NCI-H1092 (cell line): ENCODE results near the gene CDK8.
"Not testable (repeated sequence)": the region's sequence is repeated elsewhere in the genome, so short reads cannot be mapped to it uniquely, and the experiment has no call there.

Experiments used
- DNase-seq: peaks from one replicate; lab custom pipeline; 2025; lab: John Stamatoyannopoulos, UW

The CDK8 gene

GRCh38 chr13:26316095-26316494 lies 62.2 kb downstream of the CDK8 start:
- not testable (repeated sequence) for DNase-seq

GRCh38 chr13:26320766-26321165 lies 66.8 kb downstream of the CDK8 start:
- DNase-seq = no peak

GRCh38 chr13:26323127-26323526 lies 69.2 kb downstream of the CDK8 start:
- no peak for DNase-seq

DNA sequence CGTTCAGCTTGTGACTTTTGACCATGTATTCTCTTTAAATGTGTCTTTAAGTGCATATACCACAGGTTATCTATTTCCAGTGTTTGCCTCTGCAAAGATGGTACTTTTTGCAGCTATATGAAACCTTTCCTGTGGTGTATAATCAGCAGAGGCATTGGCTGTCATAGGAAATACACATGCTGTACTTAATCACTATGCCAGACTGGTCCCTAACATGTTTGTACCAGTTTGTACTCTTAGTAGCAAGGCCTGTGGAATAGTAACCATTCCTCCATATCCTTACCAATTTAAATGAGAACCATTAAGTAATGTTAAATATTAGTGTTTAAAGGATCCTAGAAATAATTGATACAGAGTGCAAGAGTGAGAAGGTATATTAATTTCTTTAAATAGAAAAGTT lies 69.8 kb downstream of the CDK8 start:
- no peak for DNase-seq

DNA sequence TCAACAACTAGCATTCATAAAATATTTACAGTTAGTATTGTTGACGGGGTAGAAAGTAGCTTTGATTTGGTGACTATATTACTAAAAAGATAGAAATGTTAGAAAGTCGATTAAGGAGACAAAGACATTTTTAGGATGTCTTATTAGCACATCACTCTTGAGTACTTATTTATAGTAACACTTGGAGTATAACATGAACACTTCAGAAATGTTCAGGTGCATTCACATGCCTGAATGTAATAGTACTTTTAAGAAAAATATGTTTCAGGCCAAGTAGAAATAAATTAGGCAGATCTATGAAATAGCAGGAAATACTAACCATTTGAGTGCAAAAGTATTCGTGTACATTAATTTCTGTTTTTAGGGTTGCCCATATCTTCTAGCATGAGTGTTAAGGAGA lies 70.4 kb downstream of the CDK8 start:
- DNase-seq = no peak

DNA sequence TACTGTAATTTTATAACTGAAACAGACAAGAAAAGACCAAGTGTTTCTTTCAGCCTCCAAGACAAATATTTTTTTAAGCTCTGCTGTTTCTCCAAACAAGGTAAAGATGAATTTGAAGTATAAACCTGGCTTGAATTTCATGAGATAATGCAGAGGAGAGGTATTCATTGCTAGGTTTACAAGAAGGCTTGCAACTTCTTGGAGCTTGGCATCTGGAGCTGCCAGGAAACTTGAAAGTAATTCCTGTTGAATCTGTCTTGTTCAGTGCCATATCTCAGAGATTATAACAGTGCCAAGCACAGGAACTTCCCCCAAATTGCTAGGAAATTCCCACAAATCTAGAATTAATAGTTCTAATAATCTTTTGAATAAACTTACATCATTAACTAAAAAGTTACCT lies 70.9 kb downstream of the CDK8 start:
- no peak for DNase-seq

- no peak for DNase-seq
These were observed 71.9 kb downstream of the CDK8 start for GRCh38 chr13:26325876-26326275.

GRCh38 chr13:26326562-26326961 lies 72.6 kb downstream of the CDK8 start:
- DNase-seq = no peak

DNA sequence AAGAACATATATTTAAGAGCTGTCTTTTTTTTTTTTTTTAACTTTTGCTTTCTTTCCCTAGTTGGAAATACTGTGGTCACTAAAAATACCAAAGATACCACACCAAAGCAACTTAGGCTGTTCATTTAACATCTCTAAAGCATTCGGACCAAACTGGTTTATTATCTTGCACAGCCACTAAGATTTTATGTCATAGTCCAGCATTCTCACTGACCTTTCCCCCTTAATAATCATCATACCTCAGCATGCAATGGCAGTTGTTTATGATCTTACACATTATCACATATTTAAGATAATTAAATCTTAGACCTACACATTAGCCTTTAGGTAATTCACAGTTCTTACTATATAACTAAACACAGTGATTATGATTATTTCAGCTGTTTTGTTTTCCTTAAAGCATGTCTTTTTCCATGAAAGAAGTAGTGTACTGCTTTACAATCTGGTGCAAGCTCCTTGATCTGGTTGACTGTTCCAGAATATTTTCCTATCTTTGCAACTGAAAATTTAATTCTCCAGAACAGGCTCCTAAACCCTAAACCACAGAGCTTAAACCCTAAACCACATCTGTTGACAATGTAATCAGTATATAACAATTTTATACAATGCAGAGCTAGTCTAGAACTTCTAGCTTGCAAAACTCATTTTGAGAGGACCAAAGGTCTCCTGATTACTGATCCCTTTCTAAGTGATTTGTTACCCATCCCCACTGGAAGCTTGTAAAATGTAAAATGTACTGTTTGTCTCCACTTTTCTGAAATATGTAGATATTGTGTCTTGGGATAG lies 74.2 kb downstream of the CDK8 start:
- no peak for DNase-seq

DNA sequence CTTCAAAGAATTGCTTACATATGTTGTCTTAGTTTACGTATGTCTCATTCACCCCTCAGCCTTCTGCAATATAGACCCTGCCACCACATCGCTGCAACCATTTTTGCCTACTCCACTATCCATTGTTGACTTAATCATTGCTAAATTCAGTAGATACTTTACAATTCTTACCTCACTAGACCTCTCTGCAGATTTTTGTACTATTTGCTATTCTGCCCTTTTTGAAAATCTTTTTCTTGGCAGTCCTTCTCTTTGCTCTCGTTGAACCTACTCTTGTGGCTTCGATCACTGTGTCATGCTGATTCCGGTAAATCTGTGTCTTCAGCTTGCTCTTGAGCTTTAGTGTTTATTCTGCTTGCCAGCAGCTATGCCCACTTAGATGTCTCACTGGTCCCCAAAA lies 81.2 kb downstream of the CDK8 start:
- DNase-seq = no peak

GRCh38 chr13:26340807-26341206 lies 86.9 kb downstream of the CDK8 start:
- DNase-seq = no peak

DNA sequence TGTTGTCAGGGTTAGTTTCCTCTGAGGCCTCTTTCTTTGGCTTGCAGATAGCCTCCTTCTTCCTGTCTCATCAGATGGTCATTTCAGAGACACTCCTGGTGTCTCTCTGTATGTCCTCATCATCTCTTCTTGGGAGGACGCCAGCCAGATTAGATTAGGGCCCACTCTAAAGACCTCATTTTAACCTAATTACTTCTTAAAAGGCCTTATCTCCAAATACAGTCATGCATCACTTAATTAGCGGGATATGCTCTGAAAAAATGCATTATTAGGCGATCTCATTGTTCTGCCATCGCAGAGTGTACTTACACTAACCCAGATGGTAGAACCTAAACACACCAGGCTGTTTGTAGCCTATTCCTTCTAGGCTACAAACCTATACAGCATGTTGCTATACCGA lies 89.0 kb downstream of the CDK8 start:
- DNase-seq = no peak

- no peak for DNase-seq
These were observed 89.9 kb downstream of the CDK8 start for GRCh38 chr13:26343816-26344215.

DNA sequence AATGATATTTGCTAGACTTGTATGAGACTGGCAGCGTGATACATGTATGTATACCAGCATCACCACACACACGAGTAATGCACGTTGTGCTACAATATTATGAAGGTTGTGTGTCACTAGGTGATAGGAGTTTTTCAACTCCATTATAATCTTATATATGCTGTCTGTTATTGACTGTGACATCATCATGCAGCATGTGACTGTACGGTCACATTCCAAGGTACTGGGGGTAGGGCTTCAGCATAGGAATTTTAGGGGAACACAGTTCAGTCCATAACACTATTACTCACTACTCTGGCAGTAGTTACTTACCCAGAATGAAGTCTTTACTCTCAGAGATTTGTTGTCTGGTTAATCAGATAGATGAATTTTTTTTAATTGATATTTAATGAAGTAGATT lies 91.1 kb downstream of the CDK8 start:
- no peak for DNase-seq

- DNase-seq = no peak
These were observed 95.0 kb downstream of the CDK8 start for GRCh38 chr13:26348966-26349365.

DNA sequence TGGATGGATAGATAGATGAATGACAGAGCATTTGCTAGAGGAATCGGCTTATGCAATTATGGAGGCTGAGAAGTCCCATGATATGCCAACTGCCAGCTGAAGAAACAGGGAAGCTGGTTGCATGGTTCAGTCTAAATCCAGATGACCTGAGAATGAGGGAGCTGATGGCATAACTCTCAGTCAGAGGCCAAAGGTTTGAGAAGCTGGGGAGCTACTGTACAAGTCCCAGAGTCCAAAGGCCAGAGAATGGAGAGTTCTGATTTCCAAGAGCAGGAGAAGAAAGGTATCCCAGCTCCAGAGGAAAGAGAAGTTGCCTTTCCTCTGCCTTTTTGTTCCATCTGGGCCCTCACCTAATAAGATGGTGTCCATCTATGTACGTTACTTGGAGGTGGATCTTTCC lies 108.3 kb downstream of the CDK8 start:
- no peak for DNase-seq

DNA sequence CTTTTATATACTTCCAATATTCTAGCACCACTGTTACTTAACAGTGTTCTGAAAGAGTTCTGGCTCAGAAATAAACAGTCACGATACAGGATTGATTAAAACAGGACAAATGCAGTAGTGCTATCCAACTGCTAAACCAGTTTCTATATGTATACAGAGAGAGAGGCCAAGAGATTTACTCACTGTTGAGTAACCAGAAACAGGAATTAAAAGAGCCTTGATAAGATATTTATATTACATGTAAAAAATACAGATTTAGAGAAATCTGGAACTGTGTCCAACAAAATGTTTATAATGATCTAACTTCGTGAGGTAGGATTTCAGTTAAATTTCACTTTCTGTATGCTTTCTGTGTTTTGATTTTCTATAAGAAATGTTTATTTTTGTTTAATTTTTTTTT lies 116.6 kb downstream of the CDK8 start:
- no peak for DNase-seq

- no peak for DNase-seq
These were observed 118.8 kb downstream of the CDK8 start for GRCh38 chr13:26372747-26373146.

DNA sequence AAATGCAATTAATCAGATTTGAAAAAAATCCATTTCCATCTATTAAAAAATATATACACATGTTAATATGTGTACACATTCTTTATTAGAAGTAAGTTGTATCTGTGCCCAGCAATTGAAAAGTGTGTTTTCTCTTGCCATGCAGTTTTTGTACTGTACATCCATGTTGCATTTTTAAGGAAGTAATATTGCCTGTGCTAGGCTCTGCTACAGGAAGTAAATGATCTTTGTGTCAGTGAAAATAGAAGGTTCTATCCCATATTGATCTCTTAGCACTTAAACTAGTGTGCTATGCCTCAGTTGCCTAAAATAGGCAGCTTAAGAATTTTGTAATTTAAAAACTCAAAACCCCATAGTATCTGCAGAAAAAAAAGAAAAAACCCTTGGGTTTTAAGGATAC lies 122.5 kb downstream of the CDK8 start:
- no peak for DNase-seq

DNA sequence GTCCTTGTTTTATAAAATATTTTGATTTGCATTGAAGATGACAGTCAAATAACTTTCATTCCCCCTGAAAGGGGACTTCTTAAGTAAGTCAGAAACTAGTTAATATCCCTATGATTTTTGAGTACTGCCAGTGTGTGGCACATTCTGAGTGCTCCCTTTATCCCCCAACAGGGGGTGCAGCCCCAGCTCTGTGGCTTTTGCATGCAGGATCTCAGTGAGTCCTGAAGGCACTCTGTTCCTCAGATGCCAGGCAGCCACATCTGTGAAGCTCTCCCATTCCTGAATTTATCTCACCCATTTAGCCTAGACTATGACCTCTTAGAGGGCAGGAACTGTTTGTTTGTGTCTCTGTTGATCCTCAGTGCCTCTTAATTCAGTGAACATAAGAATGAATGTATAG lies 123.1 kb downstream of the CDK8 start:
- DNase-seq = no peak

- no peak for DNase-seq
These were observed 124.2 kb downstream of the CDK8 start for GRCh38 chr13:26378116-26378515.

DNA sequence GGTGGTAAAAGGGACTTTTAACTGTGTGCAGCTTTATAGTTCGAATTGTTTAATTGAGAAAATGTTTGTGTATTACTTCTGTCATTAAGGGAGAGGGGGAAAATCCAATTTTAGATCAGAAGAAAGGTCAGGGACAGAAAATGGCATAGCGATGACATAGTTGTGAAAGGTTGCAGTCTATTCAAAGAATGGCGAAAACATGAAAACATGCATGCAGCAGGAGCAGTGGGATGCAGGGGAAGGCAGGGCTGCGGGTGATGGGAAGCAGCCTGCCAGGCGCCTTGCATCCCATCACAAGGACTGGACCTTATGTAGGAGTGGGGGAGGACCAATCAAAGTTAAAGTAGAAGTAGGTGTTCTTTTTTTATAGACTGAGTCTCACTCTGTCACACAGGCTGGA lies 125.9 kb downstream of the CDK8 start:
- DNase-seq = no peak

GRCh38 chr13:26380930-26381329 lies 127.0 kb downstream of the CDK8 start:
- DNase-seq = no peak

DNA sequence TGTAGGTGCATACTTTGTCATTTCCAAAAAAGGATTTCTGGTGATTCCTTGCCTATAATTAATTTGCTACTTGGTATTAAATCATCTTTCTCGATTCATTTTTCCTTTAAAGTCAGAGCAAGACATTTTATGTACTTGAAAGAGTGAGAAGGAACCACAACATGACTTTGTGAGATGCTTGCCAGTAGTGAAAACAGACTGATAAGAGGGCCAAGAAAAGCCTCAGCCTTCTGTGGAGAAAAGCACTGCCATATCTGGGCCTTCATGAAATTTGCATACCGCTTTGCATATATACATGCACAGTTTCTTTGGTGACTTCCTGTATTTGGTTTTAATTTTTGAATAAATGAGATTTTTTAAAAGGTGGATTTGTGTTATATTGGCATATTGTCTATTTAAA lies 128.4 kb downstream of the CDK8 start:
- DNase-seq = no peak
